ENCODE results near the gene SPP2.

SPP2 gene

GRCh38 chr2:234025891-234026401 is 24.6 kb upstream of the SPP2 start:
- H3K4me1 ChIP-seq (ENCODE audit: control extremely low read depth in 1 of 4, control insufficient read depth in 4 of 4, insufficient read depth in 4 of 4, low read length in 3 of 4), result peaks cover 0 to 8% (median 2%) of the 10 kb centered on the region in 4 experiments
- CTCF ChIA-PET, result no interaction called here
- DNase-seq, result no peak
- H3K4me3 ChIP-seq (ENCODE audit: control insufficient read depth in 1 of 7, extremely low read depth in 1 of 7, insufficient read depth in 4 of 7, low read depth in 2 of 7, low read length in 6 of 7), result peak overlapping the region in 3 of 7 experiments; percentile 30 to 73 (median 44)
- peaks cover 0 to 2% (median 0%) of the 10 kb centered on the region in 5 experiments for H3K9me3 ChIP-seq (ENCODE audit: control extremely low read depth in 1 of 5, control insufficient read depth in 4 of 5, insufficient read depth in 2 of 5, low read depth in 1 of 5, low read length in 4 of 5)
- H3K27ac ChIP-seq (ENCODE audit: insufficient read depth in 1 of 2, low read depth in 1 of 2, low read length in 2 of 2, poor library complexity in 1 of 2, severe bottlenecking in 2 of 2), result no peak overlapping the region
- POLR2A ChIA-PET, result no interaction called here
- peaks cover 0 to 11% (median 0%) of the 10 kb centered on the region in 5 experiments for H3K27me3 ChIP-seq (replicated peaks in 2 of 5; ENCODE audit: control insufficient read depth in 4 of 5, insufficient read depth in 5 of 5, low read length in 4 of 5)
- H3K36me3 ChIP-seq (ENCODE audit: control insufficient read depth in 4 of 4, insufficient read depth in 4 of 4, low read length in 3 of 4), result no peaks in the 10 kb centered on the region
- WGBS (ENCODE audit: insufficient coverage), result 42% methylated on average over 5 of the region's 5 CpGs

- ChIA-PET CTCF (no interaction called here), POLR2A (no interaction called here)
- WGBS (ENCODE audit: insufficient coverage), result 74% methylated on average over 8 of the region's 10 CpGs
- H3K27me3 ChIP-seq (replicated peaks in 2 of 5; ENCODE audit: control insufficient read depth in 4 of 5, insufficient read depth in 5 of 5, low read length in 4 of 5), result peaks cover 0 to 13% (median 0%) of the 10 kb centered on the region in 5 experiments
- H3K9me3 ChIP-seq (ENCODE audit: control extremely low read depth in 1 of 5, control insufficient read depth in 4 of 5, insufficient read depth in 2 of 5, low read depth in 1 of 5, low read length in 4 of 5), result peaks cover 0 to 5% (median 0%) of the 10 kb centered on the region in 5 experiments
- no peak for DNase-seq
- H3K4me3 ChIP-seq (ENCODE audit: control insufficient read depth in 1 of 7, extremely low read depth in 1 of 7, insufficient read depth in 4 of 7, low read depth in 2 of 7, low read length in 6 of 7), result no peak overlapping the region
- H3K36me3 ChIP-seq (ENCODE audit: control insufficient read depth in 4 of 4, insufficient read depth in 4 of 4, low read length in 3 of 4), result no peaks in the 10 kb centered on the region
- H3K27ac ChIP-seq (ENCODE audit: insufficient read depth in 1 of 2, low read depth in 1 of 2, low read length in 2 of 2, poor library complexity in 1 of 2, severe bottlenecking in 2 of 2), result no peak overlapping the region
- H3K4me1 ChIP-seq (ENCODE audit: control extremely low read depth in 1 of 4, control insufficient read depth in 4 of 4, insufficient read depth in 4 of 4, low read length in 3 of 4), result peaks cover 0 to 8% (median 2%) of the 10 kb centered on the region in 4 experiments
These were observed 23.7 kb upstream of the SPP2 start for GRCh38 chr2:234026693-234027254.

GRCh38 chr2:234027641-234028040 is 22.9 kb upstream of the SPP2 start:
- no peak overlapping the region for H3K27ac ChIP-seq (ENCODE audit: insufficient read depth in 1 of 2, low read depth in 1 of 2, low read length in 2 of 2, poor library complexity in 1 of 2, severe bottlenecking in 2 of 2)

GRCh38 chr2:234029150-234029733 is 21.3 kb upstream of the SPP2 start:
- peaks cover 0 to 8% (median 2%) of the 10 kb centered on the region in 4 experiments for H3K4me1 ChIP-seq (ENCODE audit: control extremely low read depth in 1 of 4, control insufficient read depth in 4 of 4, insufficient read depth in 4 of 4, low read length in 3 of 4)
- H3K27me3 ChIP-seq (replicated peaks in 2 of 5; ENCODE audit: control insufficient read depth in 4 of 5, insufficient read depth in 5 of 5, low read length in 4 of 5), result peaks cover 0 to 13% (median 0%) of the 10 kb centered on the region in 5 experiments
- no peaks in the 10 kb centered on the region for H3K36me3 ChIP-seq (ENCODE audit: control insufficient read depth in 4 of 4, insufficient read depth in 4 of 4, low read length in 3 of 4)
- H3K9me3 ChIP-seq (ENCODE audit: control extremely low read depth in 1 of 5, control insufficient read depth in 4 of 5, insufficient read depth in 2 of 5, low read depth in 1 of 5, low read length in 4 of 5), result peaks cover 0 to 14% (median 6%) of the 10 kb centered on the region in 5 experiments
- H3K27ac ChIP-seq (ENCODE audit: insufficient read depth in 1 of 2, low read depth in 1 of 2, low read length in 2 of 2, poor library complexity in 1 of 2, severe bottlenecking in 2 of 2), result no peak overlapping the region
- CTCF ChIA-PET, result no interaction called here
- no peak for DNase-seq
- POLR2A ChIA-PET, result no interaction called here
- no peak overlapping the region for H3K4me3 ChIP-seq (ENCODE audit: control insufficient read depth in 1 of 7, extremely low read depth in 1 of 7, insufficient read depth in 4 of 7, low read depth in 2 of 7, low read length in 6 of 7)
- WGBS (ENCODE audit: insufficient coverage), result 90% methylated on average over 1 of the region's 4 CpGs

More at GRCh38 chr2:234027641-234028040, 22.9 kb upstream of the SPP2 start:
- Histone ChIP-seq H3K36me3 (ENCODE audit: control insufficient read depth in 4 of 4, insufficient read depth in 4 of 4, low read length in 3 of 4) (no peaks in the 10 kb centered on the region), H3K4me3 (ENCODE audit: control insufficient read depth in 1 of 7, extremely low read depth in 1 of 7, insufficient read depth in 4 of 7, low read depth in 2 of 7, low read length in 6 of 7) (no peak overlapping the region), H3K27me3 (replicated peaks in 2 of 5; ENCODE audit: control insufficient read depth in 4 of 5, insufficient read depth in 5 of 5, low read length in 4 of 5) (peaks cover 0 to 13% (median 0%) of the 10 kb centered on the region in 5 experiments), H3K9me3 (ENCODE audit: control extremely low read depth in 1 of 5, control insufficient read depth in 4 of 5, insufficient read depth in 2 of 5, low read depth in 1 of 5, low read length in 4 of 5) (peaks cover 0 to 5% (median under 1%) of the 10 kb centered on the region in 5 experiments), H3K4me1 (ENCODE audit: control extremely low read depth in 1 of 4, control insufficient read depth in 4 of 4, insufficient read depth in 4 of 4, low read length in 3 of 4) (peaks cover 0 to 8% (median 2%) of the 10 kb centered on the region in 4 experiments)
- 20% methylated on average over 1 of the region's 1 CpG for WGBS (ENCODE audit: insufficient coverage)
- no peak for DNase-seq
- POLR2A ChIA-PET, result interaction anchor here (0.6 kb wide), 1 partner anchor 420 kb away, joined by 3 read pairs; no protein-coding TSS in a partner anchor
- CTCF ChIA-PET, result no interaction called here

- no peaks in the 10 kb centered on the region for H3K4me1 ChIP-seq (ENCODE audit: control extremely low read depth in 1 of 4, control insufficient read depth in 4 of 4, insufficient read depth in 4 of 4, low read length in 3 of 4)
- H3K27ac ChIP-seq (ENCODE audit: insufficient read depth in 1 of 2, low read depth in 1 of 2, low read length in 2 of 2, poor library complexity in 1 of 2, severe bottlenecking in 2 of 2), result no peak overlapping the region
- peaks cover 0 to 16% (median 0%) of the 10 kb centered on the region in 5 experiments for H3K27me3 ChIP-seq (replicated peaks in 2 of 5; ENCODE audit: control insufficient read depth in 4 of 5, insufficient read depth in 5 of 5, low read length in 4 of 5)
- H3K4me3 ChIP-seq (ENCODE audit: control insufficient read depth in 1 of 7, extremely low read depth in 1 of 7, insufficient read depth in 4 of 7, low read depth in 2 of 7, low read length in 6 of 7), result no peak overlapping the region
- WGBS (ENCODE audit: insufficient coverage), result 20% methylated on average over 1 of the region's 2 CpGs
- no peak for DNase-seq
- no peaks in the 10 kb centered on the region for H3K36me3 ChIP-seq (ENCODE audit: control insufficient read depth in 4 of 4, insufficient read depth in 4 of 4, low read length in 3 of 4)
- ChIA-PET CTCF (no interaction called here), POLR2A (no interaction called here)
- H3K9me3 ChIP-seq (ENCODE audit: control extremely low read depth in 1 of 5, control insufficient read depth in 4 of 5, insufficient read depth in 2 of 5, low read depth in 1 of 5, low read length in 4 of 5), result peaks cover 0 to 27% (median 14%) of the 10 kb centered on the region in 5 experiments
These were observed 19.3 kb upstream of the SPP2 start for GRCh38 chr2:234031207-234031606.

GRCh38 chr2:234032279-234032856 is 18.1 kb upstream of the SPP2 start:
- Histone ChIP-seq H3K4me3 (ENCODE audit: control insufficient read depth in 1 of 7, extremely low read depth in 1 of 7, insufficient read depth in 4 of 7, low read depth in 2 of 7, low read length in 6 of 7) (no peak overlapping the region), H3K27ac (ENCODE audit: insufficient read depth in 1 of 2, low read depth in 1 of 2, low read length in 2 of 2, poor library complexity in 1 of 2, severe bottlenecking in 2 of 2) (no peak overlapping the region), H3K4me1 (ENCODE audit: control extremely low read depth in 1 of 4, control insufficient read depth in 4 of 4, insufficient read depth in 4 of 4, low read length in 3 of 4) (no peaks in the 10 kb centered on the region), H3K27me3 (replicated peaks in 2 of 5; ENCODE audit: control insufficient read depth in 4 of 5, insufficient read depth in 5 of 5, low read length in 4 of 5) (peaks cover 0 to 18% (median 0%) of the 10 kb centered on the region in 5 experiments), H3K36me3 (ENCODE audit: control insufficient read depth in 4 of 4, insufficient read depth in 4 of 4, low read length in 3 of 4) (no peaks in the 10 kb centered on the region), H3K9me3 (ENCODE audit: control extremely low read depth in 1 of 5, control insufficient read depth in 4 of 5, insufficient read depth in 2 of 5, low read depth in 1 of 5, low read length in 4 of 5) (peaks cover 0 to 30% (median 17%) of the 10 kb centered on the region in 5 experiments)
- no peak for DNase-seq
- CTCF ChIA-PET, result no interaction called here
- no CpG with 5 or more reads among the region's 1 CpG for WGBS (ENCODE audit: insufficient coverage)
- POLR2A ChIA-PET, result no interaction called here

- ChIA-PET CTCF (no interaction called here), POLR2A (no interaction called here)
- Histone ChIP-seq H3K4me3 (ENCODE audit: control insufficient read depth in 1 of 7, extremely low read depth in 1 of 7, insufficient read depth in 4 of 7, low read depth in 2 of 7, low read length in 6 of 7) (no peak overlapping the region), H3K27ac (ENCODE audit: insufficient read depth in 1 of 2, low read depth in 1 of 2, low read length in 2 of 2, poor library complexity in 1 of 2, severe bottlenecking in 2 of 2) (no peak overlapping the region), H3K9me3 (ENCODE audit: control extremely low read depth in 1 of 5, control insufficient read depth in 4 of 5, insufficient read depth in 2 of 5, low read depth in 1 of 5, low read length in 4 of 5) (peaks cover 0 to 30% (median 17%) of the 10 kb centered on the region in 5 experiments), H3K27me3 (replicated peaks in 2 of 5; ENCODE audit: control insufficient read depth in 4 of 5, insufficient read depth in 5 of 5, low read length in 4 of 5) (peaks cover 0 to 18% (median 0%) of the 10 kb centered on the region in 5 experiments), H3K36me3 (ENCODE audit: control insufficient read depth in 4 of 4, insufficient read depth in 4 of 4, low read length in 3 of 4) (no peaks in the 10 kb centered on the region), H3K4me1 (ENCODE audit: control extremely low read depth in 1 of 4, control insufficient read depth in 4 of 4, insufficient read depth in 4 of 4, low read length in 3 of 4) (no peaks in the 10 kb centered on the region)
- DNase-seq, result no peak
- WGBS (ENCODE audit: insufficient coverage), result 84% methylated on average over 2 of the region's 3 CpGs
These were observed 17.3 kb upstream of the SPP2 start for GRCh38 chr2:234033174-234033573.
